HG03025 (cell line): ENCODE measurements around the gene TCF7L1.
A peak's percentile ranks its signal among the peaks of the same experiment; 100 is the strongest.
"Not testable (repeated sequence)": the region's sequence is repeated elsewhere in the genome, so short reads cannot be mapped to it uniquely, and the experiment has no call there.

ENCODE experiments used
- ATAC-seq: cut with Tn5 transposase; IDR thresholded peaks from one replicate; pipeline ENCODE4 v1.9.1; 2021; ENCODE audit warnings: mild to moderate bottlenecking, moderate library complexity; ENCODE audit not compliant: unreplicated experiment, low FRiP score

Gene TCF7L1

DNA sequence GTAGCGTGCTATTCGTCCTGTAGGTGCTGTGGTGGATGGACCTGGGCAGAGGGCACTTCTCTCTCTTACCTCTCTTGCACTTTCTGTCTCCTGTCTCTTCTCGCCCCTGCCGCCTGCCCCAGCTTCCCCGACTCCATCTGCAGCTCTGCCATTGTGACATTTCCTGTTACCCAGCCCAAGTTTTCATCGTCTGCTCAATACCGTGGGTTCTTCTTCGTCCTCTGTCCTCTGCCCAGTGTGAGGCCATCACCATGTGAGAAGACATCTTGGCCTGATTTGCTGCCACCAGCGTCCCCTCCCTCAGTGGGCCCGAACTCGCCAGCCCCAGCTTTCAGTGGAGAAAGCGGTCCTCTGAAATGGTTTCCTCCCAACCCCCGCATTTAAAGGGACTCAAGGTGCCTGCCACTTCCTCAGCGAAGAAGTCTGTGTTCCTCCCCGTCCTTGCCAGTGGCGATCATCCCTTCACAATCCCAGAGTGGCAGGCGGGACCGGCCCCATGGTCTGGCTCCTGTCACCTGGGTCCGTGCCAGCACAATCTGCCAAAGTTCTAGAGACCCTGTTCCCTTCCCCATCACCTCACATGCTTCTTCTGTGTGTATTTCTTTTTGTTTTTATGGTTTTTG, 176.6 kb downstream of the TCF7L1 start:
- ATAC-seq: no peak

DNA sequence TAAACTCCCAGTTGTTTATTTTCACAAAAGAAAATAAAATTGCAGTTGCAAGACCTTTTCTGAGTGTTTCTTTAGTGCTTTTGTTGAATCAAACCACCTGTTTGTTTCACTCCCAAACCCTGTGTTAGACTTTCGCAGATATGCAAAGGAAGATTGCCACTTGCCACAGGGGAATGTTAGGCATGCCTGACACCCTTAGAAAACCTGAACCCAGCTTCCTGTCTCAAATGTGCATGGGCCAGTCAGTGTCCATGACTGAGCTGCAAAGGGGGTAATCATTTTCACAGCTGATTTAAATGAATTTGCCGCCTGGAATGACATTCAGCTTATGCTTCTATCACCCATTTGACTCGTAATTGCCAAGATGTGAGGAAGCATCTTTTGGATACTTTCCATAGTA, 177.1 kb downstream of the TCF7L1 start:
- ATAC-seq: no peak

DNA sequence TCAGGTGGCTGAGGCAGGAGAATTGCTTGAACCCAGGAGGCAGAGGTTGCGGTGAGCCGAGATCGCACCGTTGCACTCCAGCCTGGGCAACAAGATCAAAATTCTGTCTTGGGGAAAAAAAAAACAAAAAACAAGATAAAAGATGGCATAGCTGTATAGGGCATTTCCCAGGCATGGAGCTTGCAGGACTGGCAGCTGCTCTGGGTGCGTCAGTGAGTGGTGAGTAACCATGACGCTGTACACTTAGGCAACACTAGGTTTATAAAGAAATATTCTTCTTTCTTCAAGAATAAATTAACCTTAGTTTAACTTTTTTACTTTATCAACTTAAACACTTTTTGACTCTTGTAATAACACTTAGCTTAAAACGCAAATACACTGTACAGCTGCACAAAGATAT, 179.2 kb downstream of the TCF7L1 start:
- ATAC-seq: no peak

DNA sequence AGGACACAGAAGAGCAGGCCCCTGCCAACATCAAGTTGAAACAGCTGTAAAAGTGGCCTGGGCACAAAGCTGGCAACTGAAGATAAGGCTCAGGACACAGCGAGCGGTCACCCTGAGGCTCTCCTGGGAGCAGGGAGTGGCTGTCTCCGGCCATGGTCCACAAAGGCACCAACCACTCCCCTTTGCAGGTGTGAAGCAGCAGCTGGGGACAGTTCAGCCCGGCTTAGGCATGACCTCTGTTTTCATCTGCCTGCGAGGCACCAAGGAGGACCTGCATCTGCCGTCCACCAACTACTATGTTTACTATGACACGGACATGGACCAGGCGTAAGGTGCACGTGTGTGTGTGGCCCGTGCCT, 181.7 kb downstream of the TCF7L1 start:
- ATAC-seq: no peak

DNA sequence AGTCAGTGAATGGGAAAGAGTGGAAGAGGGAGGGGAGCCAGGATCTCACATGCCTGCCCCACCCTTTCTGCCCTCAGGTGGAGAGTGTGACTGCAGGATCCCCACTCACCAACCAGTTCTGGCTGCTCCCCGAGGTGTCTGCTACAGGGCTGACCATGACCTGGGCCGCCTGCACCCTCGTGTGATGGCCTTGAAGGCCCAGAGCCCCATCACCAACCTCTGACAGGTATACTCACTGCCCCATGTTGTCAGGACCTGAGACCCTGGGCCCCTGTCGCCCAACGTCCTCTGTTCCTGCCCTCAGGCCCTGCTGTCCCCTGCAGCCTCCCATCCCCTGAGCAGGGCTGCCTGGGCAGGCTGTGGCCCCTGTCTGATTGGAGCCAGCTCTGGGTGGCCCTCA, 182.7 kb downstream of the TCF7L1 start:
- ATAC-seq: not testable (repeated sequence)

DNA sequence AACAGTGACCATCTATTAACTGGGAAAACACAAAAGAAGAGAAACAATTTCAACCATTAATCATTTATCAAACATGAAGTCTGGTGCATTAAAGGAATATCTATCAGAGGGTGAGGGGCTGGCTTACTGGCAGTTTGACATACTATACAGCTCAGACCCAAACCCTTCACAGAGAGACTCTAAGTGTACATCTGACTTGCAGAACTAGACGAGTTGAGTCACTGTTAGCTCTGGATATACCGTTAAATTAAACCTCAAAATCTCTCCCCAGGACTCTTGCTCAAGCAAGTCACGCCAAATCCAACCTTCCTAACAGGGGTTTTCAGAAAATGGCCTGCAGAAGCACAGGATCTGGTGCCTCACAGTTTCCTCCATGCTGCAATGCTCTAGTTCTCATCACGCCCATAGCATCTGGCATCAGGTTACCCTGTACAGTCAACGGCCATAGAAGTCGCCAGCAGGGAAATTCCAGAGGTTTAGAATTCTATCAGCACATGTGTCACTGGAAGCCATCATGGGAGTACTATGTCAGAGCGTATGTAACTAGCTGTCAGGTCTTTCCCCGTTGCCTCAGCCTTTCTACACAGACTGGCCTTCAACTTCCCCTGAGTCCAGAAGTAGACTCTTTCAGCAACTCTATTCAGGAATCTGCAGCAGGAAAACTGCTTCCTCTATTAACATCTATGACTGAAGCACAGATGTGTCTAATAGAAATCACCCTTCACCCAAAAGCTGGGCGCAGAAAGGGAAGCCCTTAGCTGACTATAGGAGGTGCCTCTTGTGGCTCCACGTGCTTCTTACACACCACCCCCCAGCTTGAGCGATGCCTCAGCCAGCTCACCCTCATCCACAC, 185.3 kb downstream of the TCF7L1 start:
- no peak for ATAC-seq

DNA sequence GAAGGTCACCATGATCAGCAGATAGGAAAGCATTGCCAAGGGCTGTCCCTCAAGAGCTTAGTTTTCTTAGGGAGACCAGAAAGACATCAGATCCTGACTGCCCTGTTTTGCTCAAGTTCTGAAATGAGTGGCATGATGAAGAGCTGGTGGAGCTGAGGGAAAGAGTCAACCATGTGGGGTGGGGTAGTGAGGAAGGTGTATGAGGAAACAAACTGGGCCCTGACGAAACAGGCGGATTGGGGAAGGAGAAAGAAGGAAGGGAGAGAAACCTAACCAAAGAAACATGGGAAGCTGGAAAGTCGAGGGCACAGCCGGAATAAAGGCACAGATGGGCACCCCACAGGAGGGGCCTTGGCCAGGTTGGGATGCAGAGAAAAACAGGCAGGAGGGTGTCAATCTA, 186.6 kb downstream of the TCF7L1 start:
- ATAC-seq: no peak

DNA sequence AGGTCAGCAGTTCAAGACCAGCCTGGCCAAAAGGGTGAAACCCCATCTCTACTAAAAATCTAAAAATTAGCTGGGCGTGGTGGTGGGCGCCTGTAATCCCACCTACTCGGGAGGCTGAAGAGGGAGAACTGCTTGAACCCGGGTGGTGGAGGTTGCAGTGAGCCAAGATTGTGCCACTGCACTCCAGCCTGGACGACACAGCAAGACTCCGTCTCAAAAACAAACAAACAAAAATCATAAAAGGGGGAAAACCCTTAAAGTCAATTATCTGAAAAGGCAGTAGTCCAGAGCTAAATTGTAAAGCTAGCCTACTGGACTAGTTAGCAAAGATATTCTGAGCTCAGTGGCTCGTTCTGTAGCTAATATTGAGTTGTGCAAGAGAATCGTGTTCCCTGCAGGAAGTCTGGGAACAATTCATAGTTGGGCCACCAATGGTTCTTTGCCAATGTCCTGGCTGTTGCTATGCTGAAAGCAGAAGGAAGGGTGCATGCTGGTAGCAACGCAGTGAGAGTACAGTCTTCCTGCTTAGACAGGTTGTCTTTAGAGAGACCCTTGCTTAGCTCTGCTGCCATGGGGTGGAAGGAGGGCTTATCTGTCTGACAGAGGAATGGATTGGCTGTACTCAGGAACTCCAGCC, 190.3 kb downstream of the TCF7L1 start:
- ATAC-seq: no peak

DNA sequence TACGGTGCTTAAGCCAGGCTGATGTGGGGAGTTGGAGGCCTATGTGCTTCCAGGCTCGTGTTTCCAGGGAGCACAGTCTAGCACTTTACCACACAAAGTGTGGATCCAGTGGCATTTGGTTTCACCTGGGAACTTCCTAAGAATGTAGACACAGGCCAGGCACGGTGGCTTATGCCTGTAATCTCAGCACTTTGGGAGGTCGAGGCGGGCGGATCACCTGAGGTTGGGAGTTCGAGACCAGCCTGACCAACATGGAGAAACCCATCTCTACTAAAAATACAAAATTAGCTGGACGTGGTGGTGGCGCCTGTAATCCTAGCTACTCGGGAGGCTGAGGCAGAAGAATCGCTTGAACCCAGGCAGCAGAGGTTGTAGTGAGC, 190.8 kb downstream of the TCF7L1 start:
- ATAC-seq: not testable (repeated sequence)

DNA sequence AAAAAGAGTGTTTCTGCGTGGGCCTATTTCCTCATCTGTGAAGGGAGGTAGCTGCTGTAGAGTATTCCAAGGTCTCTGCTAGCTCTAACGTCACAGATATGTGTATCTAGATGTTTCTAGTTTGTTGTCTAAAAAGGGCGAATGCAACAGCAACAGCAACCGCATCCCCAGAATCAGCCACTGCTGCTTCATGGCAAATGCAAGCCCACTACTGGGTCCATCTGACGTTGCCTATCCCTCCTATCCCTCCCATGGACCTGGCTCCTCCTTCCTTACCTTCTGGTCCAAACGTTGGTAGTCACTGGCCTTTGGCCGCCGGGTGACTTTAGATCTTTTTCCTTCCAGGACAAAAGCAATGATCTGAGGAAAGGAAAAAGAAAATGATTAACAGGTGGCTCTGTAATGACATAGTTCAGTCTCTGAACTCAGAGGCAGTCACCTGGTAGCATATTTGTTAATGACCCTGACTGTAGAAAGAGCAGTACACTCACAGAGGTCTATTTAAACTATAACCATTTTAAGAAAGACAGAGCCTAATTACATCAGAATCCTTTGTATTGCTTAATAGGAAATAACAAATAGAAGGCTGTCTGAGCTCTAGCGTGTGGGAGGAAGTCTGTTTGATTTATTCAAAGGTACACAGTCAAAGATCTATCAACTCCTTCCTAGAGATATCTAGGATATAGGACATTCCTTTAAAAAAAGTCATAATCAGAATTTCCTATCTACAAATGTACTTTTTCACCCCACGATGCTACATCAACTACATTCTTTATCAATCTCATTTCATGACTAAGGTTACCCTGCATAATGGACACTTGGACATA, 191.7 kb downstream of the TCF7L1 start:
- ATAC-seq: no peak

DNA sequence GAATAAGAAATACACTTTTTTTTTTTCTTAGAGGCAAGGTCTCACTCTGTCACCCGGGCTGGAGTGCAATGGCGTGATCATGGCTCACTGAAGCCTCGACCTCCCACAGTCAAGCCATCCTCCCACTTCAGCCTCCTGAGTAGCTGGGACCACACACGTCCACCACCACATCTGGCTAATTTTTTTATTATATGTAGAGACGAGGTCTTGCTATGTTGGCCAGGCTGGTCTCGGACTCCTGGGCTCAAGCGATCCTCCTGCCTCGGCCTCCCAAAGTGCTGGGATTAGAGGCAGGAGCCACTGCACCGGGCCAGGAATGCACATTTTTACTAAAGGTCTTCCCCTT, 192.2 kb downstream of the TCF7L1 start:
- ATAC-seq: no peak

DNA sequence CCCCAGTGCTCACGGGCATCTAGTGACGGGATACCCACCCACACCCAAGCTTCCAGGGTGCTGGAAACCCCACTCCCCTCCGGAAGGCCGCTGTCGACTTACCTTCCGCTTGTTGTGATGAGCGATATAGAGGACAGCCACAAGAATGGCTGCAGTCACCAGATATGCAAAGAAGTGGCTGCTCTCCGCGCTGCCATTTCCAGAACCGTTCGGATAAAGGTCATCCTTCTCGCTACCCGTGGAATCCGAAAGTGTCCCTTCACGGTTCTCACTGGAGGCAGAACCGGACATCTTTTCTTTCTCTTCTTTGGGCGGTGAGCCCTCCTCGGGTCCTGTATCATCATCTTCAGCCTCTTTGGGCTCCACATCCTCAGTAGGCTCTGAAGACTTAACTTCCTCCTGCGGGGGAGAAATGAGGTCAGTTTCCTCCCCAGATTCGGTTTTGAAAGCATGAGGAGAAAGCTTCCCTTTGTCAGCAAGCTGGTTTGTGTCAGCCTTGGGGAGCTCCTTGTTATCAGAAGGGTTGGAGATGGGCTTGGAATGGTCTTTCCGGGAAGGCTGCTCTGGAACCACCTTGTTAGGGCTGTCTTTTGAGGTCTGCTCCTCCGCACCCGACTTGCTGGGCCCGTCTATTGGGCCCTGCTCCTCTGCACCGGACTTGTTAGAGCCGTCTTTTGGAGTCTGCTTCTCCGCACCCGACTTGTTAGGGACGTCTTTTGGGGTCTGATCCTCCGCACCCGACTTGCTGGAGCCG, 193.4 kb downstream of the TCF7L1 start:
- peak; percentile 37 for ATAC-seq

DNA sequence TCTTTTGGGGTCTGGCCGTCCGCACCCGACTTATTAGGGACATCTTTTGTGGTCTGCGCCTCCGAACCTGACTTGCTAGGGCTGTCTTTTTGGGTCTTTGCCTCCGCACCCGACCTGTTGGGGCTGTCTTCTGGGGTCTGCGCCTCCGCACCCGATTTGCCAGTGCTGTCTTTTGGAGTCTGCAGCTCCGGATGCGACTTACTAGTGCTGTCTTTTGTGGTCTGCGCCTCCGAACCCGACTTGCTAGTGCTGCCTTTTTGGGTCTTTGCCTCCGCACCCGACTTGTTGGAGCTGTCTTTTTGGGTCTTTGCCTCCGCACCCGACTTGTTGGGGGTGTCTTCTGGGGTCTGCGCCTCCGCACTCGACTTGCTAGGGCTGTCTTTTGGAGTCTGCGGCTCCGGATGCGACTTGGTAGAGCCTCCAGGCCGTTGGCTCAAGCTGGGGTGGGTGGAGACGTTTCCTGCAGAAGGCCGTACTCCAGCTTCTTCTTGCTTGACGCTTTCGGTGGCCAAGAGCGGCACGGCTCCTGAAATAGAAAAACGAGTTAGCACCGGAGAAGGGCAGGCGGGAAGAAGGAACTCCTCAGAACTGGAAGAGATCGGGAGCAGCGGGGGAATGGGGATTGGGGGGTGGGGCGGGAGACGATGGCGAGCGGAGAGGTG, 194.1 kb downstream of the TCF7L1 start:
- ATAC-seq: no peak

DNA sequence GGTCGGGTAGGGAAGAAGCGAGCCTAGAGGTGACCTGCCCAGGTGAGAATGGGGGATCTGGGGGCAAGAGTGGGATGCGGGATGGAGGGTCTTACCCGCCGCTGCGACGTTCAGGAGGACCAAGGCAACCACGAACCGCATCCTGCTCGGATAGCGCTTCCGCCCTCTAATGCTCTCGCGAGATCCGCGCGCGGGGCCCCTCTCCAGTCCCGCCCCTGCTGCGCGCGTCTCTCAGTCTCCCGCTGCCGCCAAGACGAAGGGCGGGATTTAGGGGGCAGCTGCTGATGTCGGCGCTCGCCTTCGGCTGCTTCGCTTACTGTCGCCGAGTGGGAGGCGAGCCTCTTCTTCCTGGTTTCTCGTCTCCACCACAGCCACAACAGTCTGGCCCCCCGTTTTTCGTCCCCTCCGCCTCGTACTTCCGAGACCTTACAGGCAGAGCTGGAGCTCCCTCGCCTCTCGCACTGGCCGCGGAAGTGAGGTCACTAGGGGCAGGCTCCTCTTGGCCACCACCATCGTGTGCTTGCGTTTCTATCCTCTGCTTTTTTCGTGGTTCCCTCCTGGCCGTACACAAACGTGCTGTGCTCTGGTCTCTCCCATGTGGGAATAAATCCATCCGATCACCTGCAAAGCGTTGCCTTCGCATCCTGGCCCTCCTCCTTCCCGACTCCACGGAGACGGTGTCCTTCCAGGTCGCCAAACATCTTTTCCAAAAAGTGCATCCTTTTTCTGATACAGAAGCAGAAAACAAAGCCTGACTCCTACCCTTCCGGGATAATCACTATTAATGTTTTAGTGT, 194.8 kb downstream of the TCF7L1 start, which contains the start of gene TGOLN2:
TSS of gene TGOLN2 (minus strand) at position 168 of the 796 bp plus-strand sequence. CDS start at position 141, 27 bp downstream.
- ATAC-seq: peak; percentile 80

DNA sequence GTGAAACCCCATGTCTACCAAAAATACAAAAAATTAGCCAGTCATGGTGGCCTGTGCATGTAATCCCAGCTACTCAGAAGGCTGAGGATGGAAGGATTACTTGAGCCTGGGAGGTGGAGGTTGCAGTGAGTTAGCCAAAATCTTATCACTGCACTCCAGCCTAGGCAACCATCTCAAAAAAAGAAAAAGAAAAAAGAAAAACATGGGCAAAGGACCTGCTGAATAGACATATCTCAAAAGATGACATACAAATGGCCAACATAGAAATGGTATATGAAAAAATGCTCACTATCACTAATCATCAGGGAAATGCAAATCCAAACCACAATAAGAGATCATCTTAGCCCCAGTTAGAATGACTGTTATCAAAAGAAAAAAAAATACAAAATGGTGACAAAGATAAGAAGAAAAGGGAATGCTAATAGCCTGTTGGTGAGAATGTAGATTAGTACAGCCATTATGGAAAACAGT, 196.0 kb downstream of the TCF7L1 start:
- no peak for ATAC-seq

DNA sequence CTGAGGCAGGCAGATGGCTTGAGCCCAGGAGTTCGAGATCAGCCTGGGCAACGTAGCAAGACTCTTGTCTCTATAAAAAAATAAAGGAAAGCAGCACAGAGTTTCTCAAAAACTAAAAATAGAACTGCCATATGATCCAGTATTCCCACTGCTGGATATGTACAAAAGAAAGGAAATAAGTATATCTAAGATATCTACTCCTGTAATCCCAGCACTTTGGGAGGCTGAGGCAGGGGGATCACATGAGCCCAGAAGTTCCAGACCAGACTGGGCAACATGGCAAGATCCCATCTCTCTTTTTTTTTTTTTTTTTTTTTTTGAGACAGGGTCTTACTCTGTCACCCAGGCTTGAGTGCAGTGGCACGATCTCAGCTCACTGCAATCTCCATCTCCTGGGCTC, 196.5 kb downstream of the TCF7L1 start:
- not testable (repeated sequence) for ATAC-seq

DNA sequence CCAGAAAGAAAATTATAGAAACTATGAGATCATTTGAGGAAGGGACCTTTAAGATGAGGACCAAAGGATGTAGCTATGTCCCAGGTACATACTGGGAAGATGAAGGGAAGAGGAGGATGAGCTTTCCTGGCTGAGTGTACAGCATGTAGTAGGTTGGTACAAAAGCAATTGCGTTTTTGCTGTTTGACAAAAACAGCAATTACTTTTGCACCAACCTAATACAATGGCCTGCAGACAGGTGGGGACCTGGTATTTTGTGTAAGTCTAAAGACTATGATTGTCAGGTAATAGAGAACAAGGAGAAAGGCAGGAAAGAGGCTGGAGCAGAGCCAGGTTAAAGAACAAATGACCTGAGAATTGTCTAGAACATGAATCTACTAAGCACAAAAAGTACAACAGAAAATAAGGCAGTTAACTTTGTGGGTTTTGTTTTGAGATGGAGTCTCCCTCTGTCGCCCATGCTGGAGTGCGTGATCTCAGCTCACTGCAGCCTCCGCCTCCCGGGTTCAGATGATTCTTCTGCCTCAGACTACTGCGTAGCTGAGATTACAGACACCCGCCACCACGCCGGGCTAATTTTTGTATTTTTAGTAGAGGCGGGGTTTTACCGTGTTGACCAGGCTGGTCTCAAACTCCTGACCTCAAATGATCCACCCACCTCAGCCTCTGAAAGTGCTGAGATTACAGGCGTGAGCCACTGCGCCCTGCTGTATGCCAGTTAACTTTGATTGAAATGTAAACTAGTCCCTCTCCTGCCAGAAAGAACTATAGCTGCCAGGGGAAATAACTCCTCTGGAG, 197.8 kb downstream of the TCF7L1 start:
- no peak for ATAC-seq

DNA sequence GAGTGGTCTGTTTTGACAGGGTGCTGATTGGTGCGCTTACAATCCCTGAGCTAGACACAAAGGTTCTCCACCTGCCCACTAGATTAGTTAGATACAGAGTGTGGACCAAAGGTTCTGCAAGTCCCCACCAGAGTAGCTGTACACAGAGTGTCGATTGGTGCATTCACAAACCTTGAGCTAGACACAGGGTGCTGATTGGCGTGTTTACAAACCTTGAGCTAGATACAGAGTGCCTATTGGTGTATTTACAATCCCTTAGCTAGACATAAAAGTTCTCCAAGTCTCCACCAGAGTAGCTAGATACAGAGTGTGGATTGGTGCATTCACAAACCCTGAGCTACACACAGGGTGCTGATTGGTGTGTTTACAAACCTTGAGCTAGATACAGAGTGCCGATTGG, 200.7 kb downstream of the TCF7L1 start:
- not testable (repeated sequence) for ATAC-seq
